SK-N-SH treated with all-trans-retinoic acid at 6 μM for 48 hours (cell line): ENCODE measurements around the gene COG6.

Experiments used
- ATAC-seq: fragments of 200-7000 bp; cut with Tn5 transposase; 3 replicates; pipeline ENCODE4 v1.9.1; 2020; ENCODE audit warnings: mild to moderate bottlenecking, moderate library complexity
- BACH2 ChIP-seq: fragments of 250-450 bp; sonication (Bioruptor Pico); IDR thresholded peaks from 2 replicates; pipeline ENCODE4 v1.9.0; 2021; ENCODE audit warnings: mild to moderate bottlenecking, borderline replicate concordance
- CSDC2 ChIP-seq: fragments of 250-450 bp; sonication (Bioruptor Pico); IDR thresholded peaks from 2 replicates; pipeline ENCODE4 v1.5.0; 2020; ENCODE audit warnings: mild to moderate bottlenecking, moderate library complexity
- ESRRG ChIP-seq: fragments of 250-450 bp; sonication (Bioruptor Pico); IDR thresholded peaks from 2 replicates; pipeline ENCODE4 v1.6.1; 2021; ENCODE audit warnings: mild to moderate bottlenecking
- OSR1 ChIP-seq: fragments of 250-450 bp; sonication (Bioruptor Pico); IDR thresholded peaks from 2 replicates; pipeline ENCODE4 v1.8.0; 2022; ENCODE audit warnings: moderate library complexity, mild to moderate bottlenecking, inconsistent platforms
- PATZ1 ChIP-seq: fragments of 250-450 bp; sonication (Bioruptor Pico); IDR thresholded peaks from 2 replicates; pipeline ENCODE4 v1.8.0; 2020; ENCODE audit warnings: mild to moderate bottlenecking, moderate library complexity, borderline replicate concordance
- POU6F1 ChIP-seq: fragments of 250-450 bp; sonication (Bioruptor Pico); IDR thresholded peaks from 2 replicates; pipeline ENCODE4 v1.8.0; 2021; ENCODE audit warnings: low read depth, mild to moderate bottlenecking, moderate library complexity, borderline replicate concordance
- PPARA ChIP-seq: fragments of 250-450 bp; sonication (Bioruptor Pico); IDR thresholded peaks from 2 replicates; pipeline ENCODE4 v1.5.0; 2020; ENCODE audit warnings: mild to moderate bottlenecking, borderline replicate concordance
- TCF4 ChIP-seq: fragments of 250-450 bp; sonication (Bioruptor Pico); IDR thresholded peaks from 2 replicates; pipeline ENCODE4 v1.8.0; 2021; ENCODE audit warnings: mild to moderate bottlenecking, moderate library complexity, borderline replicate concordance
- TOX ChIP-seq: fragments of 250-450 bp; sonication (Bioruptor Pico); IDR thresholded peaks from 2 replicates; pipeline ENCODE4 v1.8.0; 2021; ENCODE audit warnings: mild to moderate bottlenecking, moderate library complexity, borderline replicate concordance
- ZC3H10 ChIP-seq: fragments of 250-450 bp; sonication (Bioruptor Pico); IDR thresholded peaks from 2 replicates; pipeline ENCODE4 v1.5.1; 2021; ENCODE audit warnings: mild to moderate bottlenecking, moderate library complexity
- ZFP3 ChIP-seq: fragments of 250-450 bp; sonication (Bioruptor Pico); IDR thresholded peaks from 2 replicates; pipeline ENCODE4 v1.5.0; 2020; ENCODE audit warnings: mild to moderate bottlenecking, moderate library complexity
- ZFP30 ChIP-seq: fragments of 450-650 bp; formaldehyde crosslinking; IDR thresholded peaks from 2 replicates; pipeline ENCODE4 v1.5.0; 2022; ENCODE audit warnings: mild to moderate bottlenecking, moderate library complexity
- ZNF70 ChIP-seq: fragments of 450-650 bp; formaldehyde crosslinking; IDR thresholded peaks from 2 replicates; pipeline ENCODE4 v1.5.0; 2020; ENCODE audit warnings: mild to moderate bottlenecking, moderate library complexity
- ZNF8 ChIP-seq: fragments of 450-650 bp; formaldehyde crosslinking; IDR thresholded peaks from 2 replicates; pipeline ENCODE4 v1.5.0; 2020; ENCODE audit warnings: mild to moderate bottlenecking, moderate library complexity
- TF ChIP-seq, protein P1 (sequence below): fragments of 250-450 bp; sonication (Bioruptor Pico); IDR thresholded peaks from 2 replicates; pipeline ENCODE4 v1.5.1; 2020; ENCODE audit warnings: low read depth, mild to moderate bottlenecking, moderate library complexity
- TF ChIP-seq, protein P2 (sequence below): fragments of 250-450 bp; sonication (Bioruptor Pico); IDR thresholded peaks from 2 replicates; pipeline ENCODE4 v1.5.0; 2020; ENCODE audit warnings: mild to moderate bottlenecking, moderate library complexity

COG6 gene

GRCh38 chr13:39618561-39618960 lies 36.9 kb upstream of the COG6 start (continued):
- TF ChIP-seq, protein P1, sequence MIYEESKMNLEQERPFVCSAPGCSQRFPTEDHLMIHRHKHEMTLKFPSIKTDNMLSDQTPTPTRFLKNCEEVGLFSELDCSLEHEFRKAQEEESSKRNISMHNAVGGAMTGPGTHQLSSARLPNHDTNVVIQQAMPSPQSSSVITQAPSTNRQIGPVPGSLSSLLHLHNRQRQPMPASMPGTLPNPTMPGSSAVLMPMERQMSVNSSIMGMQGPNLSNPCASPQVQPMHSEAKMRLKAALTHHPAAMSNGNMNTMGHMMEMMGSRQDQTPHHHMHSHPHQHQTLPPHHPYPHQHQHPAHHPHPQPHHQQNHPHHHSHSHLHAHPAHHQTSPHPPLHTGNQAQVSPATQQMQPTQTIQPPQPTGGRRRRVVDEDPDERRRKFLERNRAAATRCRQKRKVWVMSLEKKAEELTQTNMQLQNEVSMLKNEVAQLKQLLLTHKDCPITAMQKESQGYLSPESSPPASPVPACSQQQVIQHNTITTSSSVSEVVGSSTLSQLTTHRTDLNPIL (CRISPR knock-in tag) = no peak
- TF ChIP-seq TOX (CRISPR knock-in tag) = no peak
- TF ChIP-seq ZNF70 = no peak
- no peak for TF ChIP-seq ZNF8
- TF ChIP-seq TCF4 = no peak
- TF ChIP-seq, protein P2, sequence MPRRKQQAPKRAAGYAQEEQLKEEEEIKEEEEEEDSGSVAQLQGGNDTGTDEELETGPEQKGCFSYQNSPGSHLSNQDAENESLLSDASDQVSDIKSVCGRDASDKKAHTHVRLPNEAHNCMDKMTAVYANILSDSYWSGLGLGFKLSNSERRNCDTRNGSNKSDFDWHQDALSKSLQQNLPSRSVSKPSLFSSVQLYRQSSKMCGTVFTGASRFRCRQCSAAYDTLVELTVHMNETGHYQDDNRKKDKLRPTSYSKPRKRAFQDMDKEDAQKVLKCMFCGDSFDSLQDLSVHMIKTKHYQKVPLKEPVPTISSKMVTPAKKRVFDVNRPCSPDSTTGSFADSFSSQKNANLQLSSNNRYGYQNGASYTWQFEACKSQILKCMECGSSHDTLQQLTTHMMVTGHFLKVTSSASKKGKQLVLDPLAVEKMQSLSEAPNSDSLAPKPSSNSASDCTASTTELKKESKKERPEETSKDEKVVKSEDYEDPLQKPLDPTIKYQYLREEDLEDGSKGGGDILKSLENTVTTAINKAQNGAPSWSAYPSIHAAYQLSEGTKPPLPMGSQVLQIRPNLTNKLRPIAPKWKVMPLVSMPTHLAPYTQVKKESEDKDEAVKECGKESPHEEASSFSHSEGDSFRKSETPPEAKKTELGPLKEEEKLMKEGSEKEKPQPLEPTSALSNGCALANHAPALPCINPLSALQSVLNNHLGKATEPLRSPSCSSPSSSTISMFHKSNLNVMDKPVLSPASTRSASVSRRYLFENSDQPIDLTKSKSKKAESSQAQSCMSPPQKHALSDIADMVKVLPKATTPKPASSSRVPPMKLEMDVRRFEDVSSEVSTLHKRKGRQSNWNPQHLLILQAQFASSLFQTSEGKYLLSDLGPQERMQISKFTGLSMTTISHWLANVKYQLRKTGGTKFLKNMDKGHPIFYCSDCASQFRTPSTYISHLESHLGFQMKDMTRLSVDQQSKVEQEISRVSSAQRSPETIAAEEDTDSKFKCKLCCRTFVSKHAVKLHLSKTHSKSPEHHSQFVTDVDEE (CRISPR knock-in tag) = no peak

- no peak for TF ChIP-seq POU6F1
- no peak for TF ChIP-seq ZFP30 (CRISPR knock-in tag)
- TF ChIP-seq CSDC2 (CRISPR knock-in tag) = no peak
- no peak for TF ChIP-seq PPARA (CRISPR knock-in tag)
- no peak for TF ChIP-seq ZNF70
- TF ChIP-seq, protein P1 (CRISPR knock-in tag) = no peak
- no peak for TF ChIP-seq OSR1 (CRISPR knock-in tag)
- TF ChIP-seq TOX (CRISPR knock-in tag) = no peak
- no peak for ATAC-seq
These were observed 32.0 kb upstream of the COG6 start for GRCh38 chr13:39623466-39623865.

GRCh38 chr13:39631307-39631706 lies 24.2 kb upstream of the COG6 start:
- ATAC-seq = no peak
- TF ChIP-seq PATZ1 (CRISPR knock-in tag) = no peak
- TF ChIP-seq ZC3H10 = no peak
- TF ChIP-seq, protein P2 (CRISPR knock-in tag) = no peak
- TF ChIP-seq ESRRG (CRISPR knock-in tag) = no peak
- no peak for TF ChIP-seq ZFP3
- no peak for TF ChIP-seq BACH2
- TF ChIP-seq TCF4 = no peak
- TF ChIP-seq POU6F1 = no peak
- TF ChIP-seq OSR1 (CRISPR knock-in tag) = no peak
